Activated CD8-positive, alpha-beta memory T cell treated with anti-CD3 and anti-CD28 coated beads, Interleukin-2, amount 10 ng/mL, durations not matched to agents 7 days and 5 days (primary cell): Measurements from ENCODE around the gene HOXA5. TPM values are rescaled to one million over a fixed set of nuclear protein-coding genes. Genes with fewer than 3 reads are reported as not detected.

Experiments
- ATAC-seq: fragments of 150-1000 bp; cut with Tn5 transposase; one replicate; pipeline ENCODE4 v1.10.0; 2021; ENCODE audit warnings: moderate library complexity
- CTCF ChIA-PET: fragments of 350-600 bp; sonication (Branson Sonifier 250); formaldehyde crosslinking; loops from one replicate; lab custom pipeline; 2021; ENCODE audit warnings: antibody characterized with exemption; lab: Charles Lee
- DNase-seq: peaks from one replicate; pipeline ENCODE4 v3.0.0-alpha.2; 2020
- H3K27ac Mint-ChIP-seq: one replicate; pipeline ENCODE4 v1.8.0; 2021; ENCODE audit warnings: mild to moderate bottlenecking, mixed read lengths
- H3K27me3 Mint-ChIP-seq: one replicate; pipeline ENCODE4 v1.8.0; 2021; ENCODE audit warnings: mixed read lengths
- H3K36me3 Mint-ChIP-seq: one replicate; pipeline ENCODE4 v1.8.0; 2021; ENCODE audit warnings: mild to moderate bottlenecking, mixed read lengths
- H3K4me1 Mint-ChIP-seq: one replicate; pipeline ENCODE4 v1.8.0; 2021; ENCODE audit warnings: mixed read lengths
- H3K4me3 Mint-ChIP-seq: one replicate; pipeline ENCODE4 v1.8.0; 2021; ENCODE audit warnings: mild to moderate bottlenecking, moderate library complexity, mixed read lengths
- H3K9me3 Mint-ChIP-seq: one replicate; pipeline ENCODE4 v1.8.0; 2022; ENCODE audit warnings: low read depth, mixed read lengths
- total RNA-seq, 2 experiments: library from RNA; stranded (reverse); gene quantifications; one replicate each; pipeline ENCODE4 v1.2.3, GENCODE V29; 2021

Gene HOXA5
- total RNA-seq, 2 experiments from 2014 or later = not detected

- peak overlapping the region; percentile 29 for H3K4me3 Mint-ChIP-seq
- no peaks in the 10 kb centered on the region for H3K9me3 Mint-ChIP-seq
- H3K27ac Mint-ChIP-seq = peak overlapping the region; percentile 68
- H3K4me1 Mint-ChIP-seq = peaks cover 28% of the 10 kb centered on the region
- no peaks in the 10 kb centered on the region for H3K36me3 Mint-ChIP-seq
- H3K27me3 Mint-ChIP-seq = peaks cover 95% of the 10 kb centered on the region
- CTCF ChIA-PET = interaction anchor here (1.2 to 2.1 kb wide), 5 partner anchors 7 to 27 kb away, joined by 3 to 12 read pairs (median 4); no protein-coding TSS in a partner anchor
- DNase-seq (no peak), ATAC-seq (no peak)
Observed at GRCh38 chr7:27185854-27186667, 42.6 kb upstream of the HOXA5 start.

- no peaks in the 10 kb centered on the region for H3K36me3 Mint-ChIP-seq
- peak within 1 kb of the TSS; percentile 69 for H3K27ac Mint-ChIP-seq
- peaks cover 28% of the 10 kb centered on the region for H3K4me1 Mint-ChIP-seq
- CTCF ChIA-PET = interaction anchor here (0.7 to 2.1 kb wide), 2 partner anchors 10 to 11 kb away, joined by 3 to 12 read pairs; no protein-coding TSS in a partner anchor
- H3K9me3 Mint-ChIP-seq = no peaks in the 10 kb centered on the region
- peak within 1 kb of the TSS; percentile 60 for H3K4me3 Mint-ChIP-seq
- ATAC-seq (no peak), DNase-seq (no peak)
- peaks cover 90% of the 10 kb centered on the region for H3K27me3 Mint-ChIP-seq
Observed at GRCh38 chr7:27185013-27185853, 41.8 kb upstream of the HOXA5 start, which contains the start of gene HOXA11. TSS of gene HOXA11 (minus strand) at chr7:27185232. CDS start at chr7:27185144, 88 bp downstream.

GRCh38 chr7:27184337-27185012 lies 41.0 kb upstream of the HOXA5 start:
- Mint-ChIP-seq H3K4me3 (peak overlapping the region; percentile 60), H3K9me3 (no peaks in the 10 kb centered on the region), H3K36me3 (no peaks in the 10 kb centered on the region), H3K27me3 (peaks cover 88% of the 10 kb centered on the region), H3K27ac (peak overlapping the region; percentile 69), H3K4me1 (peaks cover 32% of the 10 kb centered on the region)
- CTCF ChIA-PET = interaction anchor here (0.7 to 2.0 kb wide), 2 partner anchors 11 to 12 kb away, joined by 3 to 13 read pairs; no protein-coding TSS in a partner anchor
- ATAC-seq (no peak), DNase-seq (no peak)

- CTCF ChIA-PET = interaction anchor here (1.0 to 2.0 kb wide), 2 partner anchors 12 to 23 kb away, joined by 3 to 13 read pairs; no protein-coding TSS in a partner anchor
- Mint-ChIP-seq H3K27ac (no peak overlapping the region), H3K4me3 (no peak overlapping the region), H3K9me3 (no peaks in the 10 kb centered on the region), H3K4me1 (peaks cover 31% of the 10 kb centered on the region), H3K36me3 (no peaks in the 10 kb centered on the region), H3K27me3 (peaks cover 88% of the 10 kb centered on the region)
- DNase-seq (no peak), ATAC-seq (no peak)
Observed at GRCh38 chr7:27183682-27184336, 40.3 kb upstream of the HOXA5 start.

- DNase-seq (no peak), ATAC-seq (no peak)
- CTCF ChIA-PET = interaction anchor here (1.0 to 2.0 kb wide), 3 partner anchors 13 to 22 kb away, joined by 3 to 13 read pairs (median 4); no protein-coding TSS in a partner anchor
- Mint-ChIP-seq H3K9me3 (no peaks in the 10 kb centered on the region), H3K27ac (no peak overlapping the region), H3K4me3 (no peak overlapping the region), H3K4me1 (peaks cover 24% of the 10 kb centered on the region), H3K36me3 (no peaks in the 10 kb centered on the region), H3K27me3 (peaks cover 86% of the 10 kb centered on the region)
Observed at GRCh38 chr7:27182861-27183681, 39.6 kb upstream of the HOXA5 start.

- Mint-ChIP-seq H3K27me3 (peaks cover 86% of the 10 kb centered on the region), H3K36me3 (no peaks in the 10 kb centered on the region), H3K9me3 (no peaks in the 10 kb centered on the region), H3K27ac (no peak overlapping the region), H3K4me1 (peaks cover 20% of the 10 kb centered on the region), H3K4me3 (no peak overlapping the region)
- CTCF ChIA-PET = interaction anchor here (1.0 to 2.0 kb wide), 3 partner anchors 14 to 21 kb away, joined by 3 to 13 read pairs (median 4); no protein-coding TSS in a partner anchor
- ATAC-seq (no peak), DNase-seq (no peak)
Observed at GRCh38 chr7:27182285-27182841, 38.9 kb upstream of the HOXA5 start.

- no peaks in the 10 kb centered on the region for H3K9me3 Mint-ChIP-seq
- DNase-seq = no peak
- peaks cover 20% of the 10 kb centered on the region for H3K4me1 Mint-ChIP-seq
- no peak overlapping the region for H3K27ac Mint-ChIP-seq
- no peaks in the 10 kb centered on the region for H3K36me3 Mint-ChIP-seq
- H3K27me3 Mint-ChIP-seq = peaks cover 85% of the 10 kb centered on the region
- H3K4me3 Mint-ChIP-seq = no peak overlapping the region
- CTCF ChIA-PET = interaction anchor here (1.2 kb wide), 1 partner anchor 19 kb away, joined by 4 read pairs; no protein-coding TSS in a partner anchor
- ATAC-seq = no peak
Observed at GRCh38 chr7:27181795-27182275, 38.4 kb upstream of the HOXA5 start.

- no peak for DNase-seq
- H3K4me3 Mint-ChIP-seq = no peak overlapping the region
- peaks cover 84% of the 10 kb centered on the region for H3K27me3 Mint-ChIP-seq
- CTCF ChIA-PET = interaction anchor here (1.0 to 2.4 kb wide), 11 partner anchors 10 to 1221 kb away, joined by 3 to 13 read pairs (median 6); no protein-coding TSS in a partner anchor
- no peaks in the 10 kb centered on the region for H3K9me3 Mint-ChIP-seq
- peaks cover 14% of the 10 kb centered on the region for H3K4me1 Mint-ChIP-seq
- H3K36me3 Mint-ChIP-seq = no peaks in the 10 kb centered on the region
- no peak overlapping the region for H3K27ac Mint-ChIP-seq
- ATAC-seq = no peak
Observed at GRCh38 chr7:27180431-27181420, 37.2 kb upstream of the HOXA5 start.

- DNase-seq (peak; percentile 58), ATAC-seq (peak; percentile 68)
- Mint-ChIP-seq H3K4me3 (no peak overlapping the region), H3K9me3 (no peaks in the 10 kb centered on the region), H3K27me3 (peaks cover 82% of the 10 kb centered on the region), H3K27ac (no peak overlapping the region), H3K36me3 (no peaks in the 10 kb centered on the region), H3K4me1 (peaks cover 6% of the 10 kb centered on the region)
- CTCF ChIA-PET = interaction anchor here (0.9 to 2.4 kb wide), 16 partner anchors 7 to 1287 kb away, joined by 3 to 13 read pairs (median 4); no protein-coding TSS in a partner anchor
Observed at GRCh38 chr7:27179503-27180430, 36.3 kb upstream of the HOXA5 start.
